H9 (cell line): ENCODE data around the gene ACCSL. TPM values are rescaled to one million over a fixed set of nuclear protein-coding genes. Genes with fewer than 3 reads are reported as not detected.

Experiments
- DNase-seq: peaks from one replicate; pipeline ENCODE4 v3.0.0-alpha.2; 2017
- H2AFZ ChIP-seq: one replicate; pipeline ENCODE4 v1.6.1; 2013; ENCODE audit warnings: mild to moderate bottlenecking, low read length, control low read depth, moderate library complexity
- H2AK5ac ChIP-seq: 2 replicates; pipeline ENCODE4 v1.6.1; 2013; ENCODE audit warnings: low read length, control low read depth, mixed read lengths; ENCODE audit not compliant: insufficient read length
- H2BK120ac ChIP-seq: one replicate; pipeline ENCODE4 v1.6.1; 2013; ENCODE audit warnings: low read depth, mild to moderate bottlenecking, low read length, control low read depth, inconsistent platforms; ENCODE audit not compliant: poor library complexity, severe bottlenecking
- H2BK12ac ChIP-seq: 2 replicates; pipeline ENCODE4 v1.6.1; 2013; ENCODE audit warnings: low read length, control low read depth, mixed read lengths, low read depth; ENCODE audit not compliant: insufficient read length
- H2BK15ac ChIP-seq: 2 replicates; pipeline ENCODE4 v1.6.1; 2013; ENCODE audit warnings: low read depth, low read length, control low read depth
- H2BK20ac ChIP-seq: one replicate; pipeline ENCODE4 v1.6.1; 2013; ENCODE audit warnings: low read depth, mild to moderate bottlenecking, low read length, control low read depth, inconsistent platforms; ENCODE audit not compliant: poor library complexity, severe bottlenecking
- H2BK5ac ChIP-seq: 2 replicates; pipeline ENCODE4 v1.6.1; 2013; ENCODE audit warnings: low read length, control low read depth, mixed read lengths; ENCODE audit not compliant: insufficient read length
- H3K14ac ChIP-seq: 2 replicates; pipeline ENCODE4 v1.6.1; 2013; ENCODE audit warnings: low read length, control low read depth; ENCODE audit not compliant: insufficient read depth
- H3K18ac ChIP-seq: 2 replicates; pipeline ENCODE4 v1.6.1; 2013; ENCODE audit warnings: low read depth, mild to moderate bottlenecking, mixed read lengths, low read length, control low read depth; ENCODE audit not compliant: insufficient read length
- H3K23ac ChIP-seq: 2 replicates; pipeline ENCODE4 v1.6.1; 2013; ENCODE audit warnings: low read length, control low read depth, mixed read lengths, low read depth; ENCODE audit not compliant: insufficient read length
- H3K23me2 ChIP-seq: 2 replicates; pipeline ENCODE4 v1.6.1; 2013; ENCODE audit warnings: low read depth, mild to moderate bottlenecking, mixed read lengths, low read length, control low read depth; ENCODE audit not compliant: insufficient read length, poor library complexity, severe bottlenecking
- H3K27ac ChIP-seq: 2 replicates; pipeline ENCODE4 v1.5.1; 2013; ENCODE audit warnings: low read length, control low read depth, mixed read lengths, low read depth; ENCODE audit not compliant: insufficient read length
- H3K27me3 ChIP-seq: 2 replicates; pipeline ENCODE4 v1.6.1; 2013; ENCODE audit warnings: low read length, control low read depth, inconsistent platforms; ENCODE audit not compliant: insufficient read depth
- H3K4ac ChIP-seq: 2 replicates; pipeline ENCODE4 v1.6.1; 2013; ENCODE audit warnings: low read depth, mild to moderate bottlenecking, control low read depth, inconsistent platforms, low read length, moderate library complexity
- H3K4me1 ChIP-seq: 2 replicates; pipeline ENCODE4 v1.6.1; 2013; ENCODE audit warnings: low read length, control low read depth, inconsistent platforms; ENCODE audit not compliant: insufficient read depth
- H3K4me2 ChIP-seq: 2 replicates; pipeline ENCODE4 v1.6.1; 2013; ENCODE audit warnings: low read length, control low read depth, mixed read lengths; ENCODE audit not compliant: insufficient read length, insufficient read depth
- H3K56ac ChIP-seq: 2 replicates; pipeline ENCODE4 v1.6.1; 2013; ENCODE audit warnings: low read depth, mild to moderate bottlenecking, mixed read lengths, low read length, control low read depth; ENCODE audit not compliant: insufficient read length
- H3K79me1 ChIP-seq: 2 replicates; pipeline ENCODE4 v1.6.1; 2013; ENCODE audit warnings: low read depth, mild to moderate bottlenecking, moderate library complexity, low read length, control low read depth, inconsistent platforms; ENCODE audit not compliant: insufficient read depth, poor library complexity, severe bottlenecking
- H3K79me2 ChIP-seq: 2 replicates; pipeline ENCODE4 v1.6.1; 2013; ENCODE audit warnings: low read length, control low read depth, inconsistent platforms; ENCODE audit not compliant: insufficient read depth
- H3K9ac ChIP-seq: 2 replicates; pipeline ENCODE4 v1.6.1; 2013; ENCODE audit warnings: low read length, control low read depth, mixed read lengths; ENCODE audit not compliant: insufficient read length; ENCODE audit errors: extremely low read depth
- H3K9me3 ChIP-seq: one replicate; pipeline ENCODE4 v1.6.1; 2013; ENCODE audit warnings: low read depth, low read length, inconsistent platforms; ENCODE audit not compliant: control insufficient read depth
- H3T11ph ChIP-seq: one replicate; pipeline ENCODE4 v1.6.1; 2013; ENCODE audit warnings: mild to moderate bottlenecking, low read length, control low read depth, inconsistent platforms
- H4K20me1 ChIP-seq: one replicate; pipeline ENCODE4 v1.6.1; 2013; ENCODE audit not compliant: control insufficient read depth, insufficient read length, insufficient read depth
- H4K5ac ChIP-seq: 2 replicates; pipeline ENCODE4 v1.6.1; 2013; ENCODE audit warnings: low read depth, mild to moderate bottlenecking, mixed read lengths, low read length, control low read depth; ENCODE audit not compliant: insufficient read length
- H4K8ac ChIP-seq: replicated peaks from 2 replicates; pipeline ENCODE4 v1.6.1; 2013; ENCODE audit warnings: low read length, control low read depth, mixed read lengths, low read depth; ENCODE audit not compliant: insufficient read length
- H4K91ac ChIP-seq: 2 replicates; pipeline ENCODE4 v1.6.1; 2013; ENCODE audit warnings: low read depth, mild to moderate bottlenecking, moderate library complexity, mixed read lengths, low read length, control low read depth; ENCODE audit not compliant: insufficient read length
- H3K27ac Mint-ChIP-seq, 3 experiments: 2 replicates in 2 of 3; 3 replicates in 1 of 3; pipeline ENCODE4 v1.8.0; 2020 to 2021; ENCODE audit warnings: mixed read lengths in 3 of 3, mild to moderate bottlenecking in 1 of 3, moderate library complexity in 1 of 3
- H3K27me3 Mint-ChIP-seq: 2 replicates; pipeline ENCODE4 v1.8.0; 2021; ENCODE audit warnings: low read depth, mild to moderate bottlenecking, moderate library complexity, mixed read lengths
- H3K36me3 Mint-ChIP-seq, 3 experiments: 2 replicates in 2 of 3; 3 replicates in 1 of 3; pipeline ENCODE4 v1.8.0; 2020 to 2021; ENCODE audit warnings: low read depth in 3 of 3, mixed read lengths in 3 of 3; ENCODE audit not compliant: insufficient read depth in 1 of 3
- H3K4me1 Mint-ChIP-seq, 2 experiments: 2 replicates each; pipeline ENCODE4 v1.8.0; 2020; ENCODE audit warnings: mixed read lengths in 2 of 2
- H3K4me3 Mint-ChIP-seq, 2 experiments: 2 replicates in 1 of 2; 3 replicates in 1 of 2; pipeline ENCODE4 v1.8.0; 2020 to 2021; ENCODE audit warnings: mild to moderate bottlenecking in 2 of 2, mixed read lengths in 2 of 2, moderate library complexity in 1 of 2
- H3K9me3 Mint-ChIP-seq, 2 experiments: 2 replicates in 1 of 2; 3 replicates in 1 of 2; pipeline ENCODE4 v1.8.0; 2020; ENCODE audit warnings: mild to moderate bottlenecking in 2 of 2, mixed read lengths in 2 of 2, moderate library complexity in 1 of 2
- whole genome bisulfite sequencing: extraction: QIAGEN DNeasy Blood & Tissue Kit; methylation state at CpG from one replicate; pipeline ENCODE4 v1.1.7; 2013; ENCODE audit warnings: missing lambda C conversion rate, low lambda C conversion rate, mixed read lengths; ENCODE audit not compliant: insufficient read length; ENCODE audit errors: extremely low coverage; 5-methylcytosine and 5-hydroxymethylcytosine counted together
- total RNA-seq: library from RNA; stranded (reverse); gene quantifications from 2 replicates; pipeline ENCODE4 v1.2.1, GENCODE V29; 2021
- TF ChIP-seq, protein P1 (sequence below): fragments of 200-600 bp; sonication (generic); conservative IDR thresholded peaks from 3 replicates; pipeline ENCODE4 v1.8.0; 2021; ENCODE audit warnings: antibody characterized with exemption, mild to moderate bottlenecking

The ACCSL gene
- total RNA-seq, 1 experiment from 2014 or later = not detected

DNA sequence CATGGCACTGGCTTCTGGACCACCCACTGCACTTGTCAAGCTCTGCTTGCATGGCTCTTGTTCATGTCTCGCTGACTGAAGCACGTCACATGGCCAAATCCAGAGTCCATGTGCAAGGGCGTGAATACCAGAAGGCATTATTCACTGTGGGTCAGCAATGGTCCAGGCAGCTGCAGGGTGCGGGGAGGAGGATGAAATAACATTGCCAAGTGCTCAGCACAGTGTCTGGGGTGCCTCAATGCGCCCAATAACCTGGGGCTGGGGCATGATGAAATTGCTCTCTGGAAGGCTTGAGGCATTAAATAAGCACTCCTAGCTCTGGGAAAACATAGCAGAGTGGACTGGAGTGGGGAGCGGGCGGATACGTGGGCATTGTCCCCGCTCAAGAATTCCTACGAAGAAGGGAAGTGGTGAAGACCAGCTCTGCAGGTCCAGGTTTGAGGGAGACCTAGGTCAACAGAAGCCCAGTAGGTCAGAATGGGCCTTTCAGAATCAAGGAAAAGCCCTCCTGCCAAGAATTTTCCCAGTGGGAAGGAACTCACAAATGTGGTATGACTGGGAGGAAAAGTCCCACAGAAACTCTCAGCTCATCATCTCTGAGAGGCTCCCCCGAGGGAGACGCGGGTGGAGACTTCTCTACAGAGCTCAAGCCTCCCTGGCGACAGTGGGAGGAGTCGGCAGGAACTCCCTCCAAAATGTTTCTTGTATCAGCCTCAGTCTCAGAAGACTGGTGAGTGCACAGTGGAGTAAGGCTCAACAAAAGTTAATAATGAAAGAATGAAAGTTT, 15.3 kb upstream of the ACCSL start:
- Histone ChIP-seq H4K5ac (no peak overlapping the region), H2BK20ac (no peak overlapping the region), H2BK15ac (no peak overlapping the region), H3K4me2 (no peak overlapping the region), H3K23me2 (no peaks in the 10 kb centered on the region), H3K56ac (no peak overlapping the region), H3K27me3 (no peaks in the 10 kb centered on the region), H3K4me1 (peaks cover 6% of the 10 kb centered on the region; the same call in 1 of the 2 replicates), H3K79me2 (no peaks in the 10 kb centered on the region), H2BK12ac (no peak overlapping the region), H3K18ac (no peak overlapping the region), H2AK5ac (no peak overlapping the region), H3K23ac (no peak overlapping the region), H2BK5ac (no peak overlapping the region), H4K91ac (no peak overlapping the region), H4K20me1 (no peaks in the 10 kb centered on the region), H3K9me3 (no peaks in the 10 kb centered on the region), H3K9ac (no peak overlapping the region), H3T11ph (no peak overlapping the region), H3K27ac (no peak overlapping the region), H3K4ac (no peak overlapping the region), H2AFZ (no peak overlapping the region), H3K79me1 (no peaks in the 10 kb centered on the region), H2BK120ac (no peak overlapping the region), H3K14ac (no peak overlapping the region; the same call in 1 of the 2 replicates), H4K8ac (no peak overlapping the region)
- H3K36me3 Mint-ChIP-seq = no peaks in the 10 kb centered on the region; a peak in 1 of 7 replicates
- no peaks in the 10 kb centered on the region for H3K9me3 Mint-ChIP-seq
- H3K4me3 Mint-ChIP-seq = peak overlapping the region in 1 of 2 experiments; percentile 36; a peak in 1 of 5 replicates
- DNase-seq = no peak
- no peak overlapping the region for H3K27ac Mint-ChIP-seq
- WGBS = no CpG with 5 or more reads among the region's 15 CpGs
- H3K27me3 Mint-ChIP-seq = peaks cover 18% of the 10 kb centered on the region
- peaks cover 28 to 38% of the 10 kb centered on the region in 2 experiments for H3K4me1 Mint-ChIP-seq
- TF ChIP-seq, protein P1, sequence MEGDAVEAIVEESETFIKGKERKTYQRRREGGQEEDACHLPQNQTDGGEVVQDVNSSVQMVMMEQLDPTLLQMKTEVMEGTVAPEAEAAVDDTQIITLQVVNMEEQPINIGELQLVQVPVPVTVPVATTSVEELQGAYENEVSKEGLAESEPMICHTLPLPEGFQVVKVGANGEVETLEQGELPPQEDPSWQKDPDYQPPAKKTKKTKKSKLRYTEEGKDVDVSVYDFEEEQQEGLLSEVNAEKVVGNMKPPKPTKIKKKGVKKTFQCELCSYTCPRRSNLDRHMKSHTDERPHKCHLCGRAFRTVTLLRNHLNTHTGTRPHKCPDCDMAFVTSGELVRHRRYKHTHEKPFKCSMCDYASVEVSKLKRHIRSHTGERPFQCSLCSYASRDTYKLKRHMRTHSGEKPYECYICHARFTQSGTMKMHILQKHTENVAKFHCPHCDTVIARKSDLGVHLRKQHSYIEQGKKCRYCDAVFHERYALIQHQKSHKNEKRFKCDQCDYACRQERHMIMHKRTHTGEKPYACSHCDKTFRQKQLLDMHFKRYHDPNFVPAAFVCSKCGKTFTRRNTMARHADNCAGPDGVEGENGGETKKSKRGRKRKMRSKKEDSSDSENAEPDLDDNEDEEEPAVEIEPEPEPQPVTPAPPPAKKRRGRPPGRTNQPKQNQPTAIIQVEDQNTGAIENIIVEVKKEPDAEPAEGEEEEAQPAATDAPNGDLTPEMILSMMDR = no peak
